Brain pericyte (primary cell): ENCODE results near the gene PRKCE.

Source experiments
- DNase-seq: peaks from one replicate; pipeline ENCODE4 v3.0.0-alpha.2; 2012; ENCODE audit warnings: low read depth, low spot score

PRKCE gene

DNA sequence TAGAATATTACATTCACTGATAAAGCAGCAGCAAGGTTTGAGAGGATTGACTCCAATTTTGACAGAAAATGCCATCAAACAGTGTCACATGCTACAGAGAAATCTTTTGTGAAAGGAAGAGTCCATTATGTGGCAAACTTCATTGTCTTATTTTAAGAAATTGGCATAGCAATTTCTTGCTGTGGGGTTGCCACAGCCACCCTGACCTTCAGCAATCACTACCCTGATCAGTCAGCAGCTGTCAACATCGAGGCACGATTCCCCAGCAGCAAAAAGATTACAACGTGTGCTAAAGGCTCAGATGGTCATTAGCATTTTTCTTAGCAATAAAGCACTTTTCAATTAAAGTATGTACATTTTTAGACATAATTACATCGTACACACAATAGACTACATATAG is 74.7 kb downstream of the PRKCE start:
- no peak for DNase-seq

DNA sequence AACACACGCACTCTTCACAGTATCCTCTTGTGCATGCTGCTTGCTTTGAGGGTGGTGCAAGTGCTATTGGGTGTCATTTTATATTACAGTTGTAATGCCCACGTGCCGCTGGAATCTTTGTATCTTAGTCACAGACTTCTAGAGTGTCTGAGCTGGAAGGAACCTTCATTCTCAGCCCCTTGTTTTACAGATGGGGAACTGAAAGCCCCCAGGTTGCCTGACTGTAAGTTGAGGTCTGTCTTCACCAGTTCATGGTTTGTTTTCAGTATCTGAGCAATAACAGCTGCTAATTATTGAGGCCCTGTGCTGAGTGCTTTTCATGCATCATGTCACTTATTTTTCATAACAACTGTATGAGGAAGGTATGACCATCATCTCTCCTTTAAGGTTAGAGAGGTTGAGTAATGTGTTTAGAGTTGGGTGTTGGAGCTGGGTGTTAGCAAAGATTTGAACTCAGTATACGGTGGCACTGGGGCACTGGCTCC is 77.0 kb downstream of the PRKCE start:
- DNase-seq, result no peak

DNA sequence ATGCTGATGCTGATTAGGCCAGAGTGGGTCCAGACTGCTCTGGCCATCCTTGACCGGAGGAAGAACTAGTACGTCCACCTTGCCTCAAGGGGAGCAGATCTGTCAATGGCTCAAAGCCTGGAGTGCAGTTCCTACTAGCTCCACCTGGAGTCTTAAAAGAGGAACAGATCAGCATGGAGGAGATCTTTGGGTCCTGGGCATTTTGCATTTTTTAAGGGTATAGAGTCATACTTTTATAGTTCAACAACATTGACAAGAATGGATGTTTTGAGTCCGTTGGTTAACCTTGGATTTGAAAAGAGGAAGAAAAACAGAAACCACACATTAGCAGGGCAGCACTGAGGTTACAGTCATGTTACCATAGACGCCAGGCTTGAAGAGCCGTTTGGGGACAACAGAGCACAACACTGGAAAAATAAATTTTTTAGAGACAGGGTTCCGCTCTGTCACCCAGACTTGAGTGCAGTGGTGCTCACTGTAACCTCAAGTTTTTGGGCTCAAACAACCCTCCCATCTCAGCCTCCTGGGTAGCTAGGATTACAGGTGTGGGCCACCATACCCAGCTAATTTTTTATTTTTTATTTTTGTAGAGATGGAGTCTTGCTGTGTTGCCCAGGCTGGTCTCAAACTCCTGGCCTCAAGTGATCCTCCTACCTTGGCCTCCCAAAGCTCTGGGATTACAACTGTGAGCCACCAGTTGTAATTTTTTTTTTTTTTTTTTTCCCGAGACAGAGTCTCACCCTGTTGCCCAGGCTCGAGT is 78.5 kb downstream of the PRKCE start:
- DNase-seq, result no peak

DNA sequence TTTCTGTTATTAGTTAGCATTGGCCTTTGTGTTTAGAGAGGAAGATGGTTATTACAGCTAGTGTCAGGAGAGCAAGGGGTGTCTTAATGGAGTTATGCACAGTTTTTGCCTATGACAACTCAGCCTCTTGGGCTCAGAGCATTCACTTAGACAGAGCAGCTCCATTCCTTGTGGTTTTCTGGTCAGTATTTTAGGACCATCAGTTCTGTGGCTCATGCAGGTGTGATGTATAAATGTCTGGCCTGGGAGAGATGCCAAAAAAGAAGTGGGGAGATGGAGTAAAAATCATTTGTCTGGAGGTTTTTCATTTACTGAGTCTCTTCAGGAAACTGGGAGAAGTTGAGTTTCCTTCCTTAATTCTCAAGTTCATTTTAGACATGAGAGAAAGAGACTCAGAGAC is 79.7 kb downstream of the PRKCE start:
- DNase-seq, result no peak

DNA sequence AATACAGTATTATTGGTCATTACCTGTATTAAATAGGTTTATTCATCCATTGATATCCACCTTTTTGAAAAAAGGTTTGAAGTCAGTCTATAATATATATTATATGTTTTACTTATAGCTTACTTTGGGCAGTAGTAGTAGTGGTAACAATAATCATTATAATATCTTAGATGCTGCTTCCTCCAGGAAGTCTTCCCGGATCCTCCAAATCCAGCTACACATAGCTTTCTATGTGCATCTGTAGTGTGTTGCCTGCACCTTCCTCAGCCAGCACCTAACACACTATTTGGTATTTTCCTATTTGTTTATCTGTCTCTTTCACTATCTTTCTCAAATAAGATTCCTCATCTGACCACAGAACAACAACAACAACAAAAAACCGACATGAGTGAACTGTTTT is 81.0 kb downstream of the PRKCE start:
- DNase-seq, result no peak

DNA sequence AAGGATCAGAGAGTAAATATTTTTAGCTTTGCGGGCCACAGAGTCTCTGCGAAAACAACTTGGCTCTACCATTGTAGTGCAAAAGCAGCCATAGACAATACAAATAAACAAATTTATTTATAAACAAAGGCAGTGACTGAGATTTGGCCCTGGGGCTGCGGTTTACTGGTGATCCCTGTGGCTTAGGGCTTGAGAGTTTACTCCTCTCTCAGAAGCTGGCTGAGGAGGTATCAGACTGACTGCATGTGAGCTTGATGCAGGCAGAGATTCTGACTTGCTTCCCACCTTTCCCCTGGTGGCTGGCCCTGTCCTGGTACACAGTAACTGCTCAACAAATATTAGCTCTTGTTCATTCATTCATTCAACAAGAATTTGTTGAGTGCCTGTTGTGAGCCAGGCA is 81.5 kb downstream of the PRKCE start:
- DNase-seq, result no peak

DNA sequence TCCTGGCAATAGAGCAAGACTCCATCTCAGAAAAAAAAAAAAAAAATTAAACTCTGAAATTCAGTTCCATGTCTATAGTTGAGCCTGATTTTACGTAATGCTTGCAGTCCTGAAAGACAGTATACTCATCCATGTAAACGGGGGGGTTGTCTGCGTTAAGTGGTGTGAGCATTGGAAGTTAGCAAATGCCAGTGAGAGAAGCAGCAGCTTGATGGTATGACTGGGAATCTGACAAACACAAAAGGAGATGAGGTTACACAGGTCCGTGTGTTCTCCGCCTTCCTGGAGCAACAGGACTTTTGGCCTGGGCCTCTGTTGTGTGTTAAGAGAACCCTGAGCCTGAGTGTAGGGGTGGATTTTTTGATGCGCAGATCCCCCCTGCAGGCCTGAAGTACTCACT is 82.9 kb downstream of the PRKCE start:
- no peak for DNase-seq

DNA sequence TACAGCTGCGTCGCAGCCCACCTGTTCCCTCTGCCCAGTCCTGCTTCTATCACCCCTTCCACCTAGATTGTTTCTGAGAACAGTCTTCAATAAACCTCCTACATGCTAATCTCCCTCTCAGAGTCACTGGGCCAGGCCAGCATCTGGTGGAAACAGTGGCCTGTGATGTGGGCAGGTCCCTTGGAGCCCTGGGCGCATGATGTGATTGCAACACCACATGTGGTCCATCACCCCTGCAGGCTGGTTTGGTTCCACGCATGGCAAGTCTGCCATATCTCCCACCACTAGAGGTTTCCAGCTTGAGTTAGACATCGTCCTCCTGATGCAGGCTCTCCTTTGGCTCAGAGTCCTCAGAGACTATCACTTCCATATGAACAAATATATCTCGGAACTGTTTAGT is 83.5 kb downstream of the PRKCE start:
- DNase-seq, result no peak

DNA sequence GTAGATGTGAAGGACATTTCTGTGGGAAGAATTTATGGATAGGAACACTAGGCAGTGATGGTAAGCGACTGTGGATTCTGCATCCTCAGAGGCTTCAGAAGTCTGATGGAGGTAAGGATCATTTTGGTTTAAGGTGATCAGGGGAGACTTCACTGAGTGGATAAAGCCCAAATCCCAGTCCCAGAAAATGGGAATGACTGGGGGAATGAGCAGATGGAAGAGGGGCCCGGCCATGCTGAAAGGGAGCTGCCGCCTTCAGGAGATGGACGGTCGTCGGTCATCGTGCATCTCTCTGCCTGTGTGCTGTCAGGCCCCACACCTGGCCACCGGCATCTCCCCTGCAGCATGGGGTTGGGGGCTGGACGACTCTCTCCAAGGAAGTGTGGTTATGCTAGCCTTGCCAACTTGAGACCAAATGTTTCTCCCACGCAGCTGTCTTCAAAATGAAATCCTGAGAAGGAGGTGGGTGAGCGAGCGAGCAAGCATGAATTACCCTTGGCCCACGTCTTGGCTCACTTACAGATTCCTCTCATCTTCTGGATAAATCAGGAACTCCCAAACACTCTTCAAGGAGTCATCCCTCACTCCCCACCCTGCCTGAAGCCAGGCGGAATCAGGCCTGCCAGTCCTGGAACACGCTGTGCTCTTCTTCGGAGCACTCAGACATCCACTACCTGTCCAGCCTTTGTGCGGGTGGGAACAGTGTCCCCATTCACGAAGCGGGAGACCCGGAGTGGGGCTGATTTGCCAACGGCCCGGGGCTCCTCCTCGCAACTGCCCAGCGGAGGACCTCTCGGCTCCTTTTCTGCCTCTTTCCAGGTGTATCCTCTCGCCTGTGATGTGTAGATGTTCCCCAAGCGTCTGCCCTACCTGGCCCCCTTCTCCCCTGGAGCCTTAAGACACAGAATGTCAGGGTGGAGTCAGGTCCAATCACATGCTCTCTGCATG is 85.6 kb downstream of the PRKCE start:
- DNase-seq, result no peak

DNA sequence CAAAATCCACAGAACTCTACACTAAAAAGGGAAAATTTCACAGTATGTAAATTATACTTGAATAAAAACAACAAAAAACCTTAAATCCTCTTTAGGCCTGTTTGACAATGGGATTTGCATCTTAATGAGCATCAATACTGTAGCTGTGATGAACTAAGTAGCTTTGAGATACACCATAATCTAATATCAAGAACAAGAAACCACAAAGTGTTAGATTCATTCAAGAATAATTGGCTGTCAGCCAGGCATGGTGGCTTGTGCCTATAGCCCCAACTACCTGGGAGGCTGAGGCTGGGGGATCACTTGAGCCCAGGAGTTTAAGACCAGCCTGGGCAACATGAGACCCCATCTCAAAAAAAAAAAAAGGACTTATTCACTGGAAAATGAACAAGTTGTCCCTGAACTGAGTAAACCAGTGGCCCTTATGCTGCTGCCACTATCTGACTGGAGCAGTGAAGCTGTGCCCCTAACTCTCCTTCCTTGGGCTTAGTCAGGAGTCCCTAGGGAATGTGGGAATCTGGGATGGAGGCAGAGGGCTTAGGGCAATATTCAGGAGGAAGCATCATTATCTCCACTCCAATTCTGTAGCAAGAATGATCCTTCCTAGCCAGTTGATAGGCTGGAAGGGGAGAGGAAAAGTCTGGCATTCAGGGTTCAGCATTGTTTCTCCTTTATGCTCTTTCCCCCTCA is 88.5 kb downstream of the PRKCE start:
- no peak for DNase-seq

DNA sequence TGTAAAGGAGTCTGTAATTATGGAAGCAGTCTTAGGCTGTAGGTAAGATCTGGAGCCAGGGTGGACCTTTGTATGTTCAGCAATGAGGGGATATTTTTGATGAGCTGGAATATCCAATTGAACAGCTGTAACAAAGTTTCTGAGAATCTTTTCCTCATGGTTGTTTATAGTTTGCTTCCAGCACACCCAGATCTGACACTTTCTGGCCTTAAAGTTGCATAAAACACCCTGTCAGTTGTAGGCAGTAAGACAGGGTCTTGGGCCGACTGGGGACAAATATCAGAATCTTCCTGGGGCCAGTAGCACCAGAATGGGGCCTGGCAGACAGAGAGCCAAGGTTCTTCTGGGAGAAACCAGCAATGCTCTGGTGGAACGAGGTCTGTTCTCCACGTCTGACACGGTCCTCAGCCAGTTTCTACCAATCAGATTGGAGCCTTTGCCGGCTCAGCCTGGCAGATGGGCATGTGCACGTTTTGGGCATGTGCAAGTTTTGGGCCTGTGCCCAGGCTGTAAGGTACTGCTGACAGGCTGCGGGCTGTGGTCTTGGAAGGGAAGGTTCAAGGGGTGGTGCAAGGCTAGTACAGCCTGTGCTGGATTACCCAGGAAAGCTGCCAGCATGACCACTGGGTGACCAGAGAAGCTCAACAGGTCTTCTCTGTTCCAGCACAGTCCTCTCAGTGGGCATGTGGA is 89.8 kb downstream of the PRKCE start:
- no peak for DNase-seq

DNA sequence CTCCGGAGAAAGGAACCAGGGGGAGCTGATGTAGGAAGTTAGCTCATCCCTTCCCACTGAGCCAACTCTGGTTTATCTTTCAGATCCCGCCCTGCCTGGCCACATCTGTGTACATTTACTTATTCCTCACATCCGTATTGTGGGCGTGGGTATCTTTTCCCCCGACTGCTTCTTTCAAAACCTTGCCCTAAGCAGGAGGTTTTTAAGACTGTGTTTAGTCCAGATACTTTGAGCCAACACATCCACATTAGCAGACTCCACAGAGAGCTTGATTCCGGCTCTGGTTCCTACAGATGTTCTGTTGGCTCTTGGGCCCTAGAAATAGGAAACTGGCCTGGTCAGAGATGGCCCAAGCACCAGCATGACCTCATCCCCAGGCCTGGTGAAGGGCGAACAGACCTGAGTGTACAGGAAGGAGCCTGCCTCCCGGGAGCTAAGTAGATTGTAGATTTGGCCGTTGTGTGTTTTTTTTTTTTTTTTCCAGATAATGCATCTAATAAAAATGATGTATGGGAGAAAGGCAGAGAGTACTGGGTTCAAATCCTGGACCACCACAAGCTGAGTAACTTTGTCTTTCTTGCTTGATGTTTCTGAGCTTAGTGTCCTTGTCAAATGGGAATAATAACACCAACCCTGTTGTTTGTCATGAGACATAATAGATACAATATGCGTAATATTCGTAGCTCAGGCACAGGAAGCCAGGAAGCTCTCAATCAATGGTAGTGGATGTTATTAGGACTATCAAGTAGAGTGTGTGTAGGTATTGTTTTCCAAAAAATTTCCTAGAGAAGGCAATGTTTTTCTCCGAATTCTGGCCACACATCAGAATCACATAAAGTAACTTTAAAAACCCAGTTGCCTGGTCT is 92.3 kb downstream of the PRKCE start:
- no peak for DNase-seq

DNA sequence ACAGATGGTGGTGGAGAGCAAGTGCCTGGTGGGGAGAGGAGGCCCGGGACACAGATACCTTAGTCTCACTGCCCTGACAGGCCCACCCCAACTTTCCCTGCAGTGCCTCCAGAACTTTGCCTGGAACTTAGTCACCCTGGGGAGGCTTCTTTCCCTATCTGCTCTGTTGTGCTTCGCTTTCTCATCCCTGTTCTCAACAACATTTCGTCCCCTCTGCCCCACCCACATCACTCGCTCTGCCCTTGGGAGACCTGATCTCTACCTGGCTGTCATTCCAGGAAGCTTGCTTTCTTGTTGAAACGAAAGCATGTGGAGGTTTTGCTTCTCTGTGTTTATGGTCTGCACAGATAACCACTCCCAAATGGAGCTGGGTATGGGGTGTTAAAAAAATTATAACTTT is 93.8 kb downstream of the PRKCE start:
- DNase-seq, result no peak

DNA sequence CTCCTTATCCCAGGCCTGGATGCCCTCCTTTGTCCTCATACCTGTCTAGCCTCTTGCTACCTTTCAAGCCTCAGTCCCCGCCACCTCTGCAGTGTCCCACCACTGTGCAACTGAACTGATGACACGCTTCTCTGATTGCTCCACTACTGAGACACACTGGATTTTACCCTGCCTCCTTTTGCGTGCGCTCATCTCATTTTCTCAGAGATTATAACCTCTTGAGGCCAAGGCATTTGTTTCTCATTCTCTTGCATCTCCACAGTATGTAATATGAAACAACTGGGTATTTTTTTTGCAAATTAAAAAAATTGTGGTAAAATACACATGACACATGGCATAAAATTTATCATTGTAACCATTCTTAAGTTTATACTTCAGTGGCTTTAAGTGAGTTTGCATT is 95.4 kb downstream of the PRKCE start:
- no peak for DNase-seq

DNA sequence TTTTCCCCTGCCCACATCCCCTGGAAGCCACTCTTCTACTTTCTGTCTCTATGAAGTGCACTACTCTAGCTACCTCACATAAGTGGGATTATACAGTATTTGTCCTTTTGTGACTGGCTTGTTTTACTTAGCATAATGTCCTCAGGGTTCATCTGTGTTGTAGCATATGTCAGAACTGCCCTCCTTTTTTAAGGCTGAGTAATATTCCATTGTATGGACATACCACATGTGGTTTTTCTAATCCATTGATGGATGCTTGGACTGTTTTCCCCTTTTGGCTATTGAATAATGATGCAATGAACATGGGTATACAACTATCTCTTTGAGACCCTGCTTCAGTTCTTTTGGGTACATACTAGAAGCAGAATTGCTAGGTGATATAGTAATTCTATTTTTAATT is 95.9 kb downstream of the PRKCE start:
- no peak for DNase-seq

DNA sequence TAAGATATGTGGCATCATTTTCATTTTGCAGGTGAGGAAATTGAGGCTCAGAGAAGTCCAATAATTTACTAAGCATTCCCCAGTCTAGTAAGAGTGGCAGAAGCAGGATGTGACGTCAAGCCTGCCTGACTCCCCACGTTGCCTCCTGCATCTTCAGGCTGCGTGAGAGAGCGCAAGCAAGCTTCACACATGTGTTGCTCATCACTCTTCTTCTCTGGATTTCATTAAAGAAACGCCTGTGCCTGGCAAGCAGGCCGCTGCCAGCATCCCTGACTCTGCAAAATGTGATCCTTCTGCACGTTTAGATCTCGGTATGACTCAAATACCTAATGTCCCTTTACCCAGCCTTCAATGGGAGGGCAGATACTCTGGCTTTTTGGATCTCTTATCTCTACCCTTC is 96.8 kb downstream of the PRKCE start:
- peak; percentile 38 for DNase-seq

DNA sequence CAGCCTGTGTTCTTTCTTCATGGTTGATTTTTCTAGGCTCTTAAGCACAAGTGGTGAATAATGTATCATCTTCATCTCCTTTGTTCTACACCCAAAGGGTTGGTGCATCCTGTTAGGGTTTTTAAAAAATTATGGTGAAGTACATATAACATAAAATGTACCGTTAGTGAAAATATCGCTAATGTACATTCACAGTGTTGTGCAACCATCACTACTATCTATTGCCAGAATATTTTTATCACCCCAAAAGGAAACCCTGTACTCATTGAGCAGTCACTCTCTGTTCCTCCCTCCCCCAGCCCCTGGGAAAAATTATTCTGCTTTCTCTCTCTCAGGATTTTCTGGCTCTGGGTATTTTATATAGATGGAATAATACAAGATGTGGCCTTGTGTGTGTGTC is 98.5 kb downstream of the PRKCE start:
- no peak for DNase-seq

DNA sequence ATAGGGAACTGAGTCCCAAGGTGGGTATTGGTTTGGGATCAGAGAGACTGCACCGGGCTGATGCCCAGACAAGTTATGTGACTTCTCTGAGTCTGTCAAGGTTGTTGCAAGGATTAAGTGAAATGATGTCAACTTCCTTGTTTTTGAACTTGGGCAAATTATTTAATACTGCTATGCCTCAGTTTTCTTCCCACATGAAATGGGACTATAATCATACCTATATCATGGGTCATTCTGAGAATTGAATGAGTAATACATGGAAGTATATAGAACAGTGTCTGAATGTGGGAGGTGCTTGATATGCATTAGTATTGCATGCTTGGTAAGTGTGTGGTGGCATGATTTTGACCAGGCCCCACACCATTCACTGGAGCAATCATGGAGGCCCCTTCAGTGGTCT is 99.0 kb downstream of the PRKCE start:
- no peak for DNase-seq

DNA sequence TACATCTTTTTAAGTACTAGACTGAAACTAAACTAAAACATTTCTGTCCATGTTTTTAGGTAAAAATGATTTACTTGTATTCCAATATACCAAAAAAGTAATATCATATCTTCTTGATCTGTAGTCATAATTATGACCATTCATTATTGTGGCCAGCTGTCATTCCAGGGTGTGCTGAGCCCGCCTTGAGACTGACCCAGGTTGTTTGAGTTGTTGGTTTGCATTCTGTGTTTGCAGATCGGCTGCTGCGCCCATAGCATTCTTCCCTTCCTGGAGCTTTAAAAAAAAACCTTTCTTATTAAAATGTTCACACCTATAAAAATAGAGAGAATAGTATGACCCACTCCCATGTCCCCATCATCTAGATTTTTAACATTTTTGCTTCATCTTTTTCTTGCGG is 101.9 kb downstream of the PRKCE start:
- DNase-seq, result no peak

DNA sequence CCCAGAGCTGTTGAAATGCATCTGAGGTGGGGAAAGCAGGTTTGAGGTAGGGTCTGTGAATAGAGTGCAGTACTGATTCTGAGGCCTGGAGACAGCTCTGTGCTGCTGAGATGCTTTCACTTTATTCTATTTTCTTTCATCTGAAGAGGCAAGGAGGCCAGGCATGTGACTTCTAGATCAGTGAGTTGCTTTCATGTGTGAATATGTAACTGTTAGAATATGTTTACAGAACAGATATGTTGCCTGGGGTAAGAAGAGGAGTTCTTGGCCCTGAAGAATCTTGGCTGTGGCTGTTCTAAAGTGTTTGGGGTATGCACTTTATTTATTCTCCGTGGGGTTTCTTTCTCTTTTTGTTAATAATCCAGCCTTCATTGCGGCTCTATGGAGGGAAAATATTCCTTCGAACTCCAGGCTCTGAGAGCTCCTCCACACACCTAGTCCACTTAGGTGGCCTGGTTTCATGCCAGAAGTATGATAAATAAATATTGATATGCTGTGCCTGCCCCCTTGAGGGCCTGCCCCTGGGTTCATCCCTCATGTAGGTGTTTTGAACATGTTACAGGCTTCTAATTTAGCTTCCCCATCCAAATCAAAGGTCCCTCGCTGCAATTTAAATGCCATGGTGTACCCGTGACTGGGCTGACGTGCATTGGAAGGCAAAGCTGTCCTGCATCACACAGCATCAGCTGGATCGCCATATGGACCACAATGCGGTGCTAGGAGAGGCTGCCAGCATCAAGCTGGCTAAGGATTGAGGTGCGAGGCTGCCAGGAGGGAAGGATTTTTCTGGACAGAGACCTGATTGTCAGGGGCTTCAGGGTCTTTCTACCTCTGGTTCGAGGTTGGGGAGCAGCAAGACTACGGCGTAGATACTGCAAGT is 102.9 kb downstream of the PRKCE start:
- DNase-seq, result no peak
